HG03025 (cell line): ENCODE measurements around the gene TFR2.

ENCODE experiments used
- ATAC-seq: cut with Tn5 transposase; IDR thresholded peaks from one replicate; pipeline ENCODE4 v1.9.1; 2021; ENCODE audit warnings: mild to moderate bottlenecking, moderate library complexity; ENCODE audit not compliant: unreplicated experiment, low FRiP score

The TFR2 gene

GRCh38 chr7:100614308-100614861, 27.0 kb downstream of the TFR2 start:
- ATAC-seq, result no peak

DNA sequence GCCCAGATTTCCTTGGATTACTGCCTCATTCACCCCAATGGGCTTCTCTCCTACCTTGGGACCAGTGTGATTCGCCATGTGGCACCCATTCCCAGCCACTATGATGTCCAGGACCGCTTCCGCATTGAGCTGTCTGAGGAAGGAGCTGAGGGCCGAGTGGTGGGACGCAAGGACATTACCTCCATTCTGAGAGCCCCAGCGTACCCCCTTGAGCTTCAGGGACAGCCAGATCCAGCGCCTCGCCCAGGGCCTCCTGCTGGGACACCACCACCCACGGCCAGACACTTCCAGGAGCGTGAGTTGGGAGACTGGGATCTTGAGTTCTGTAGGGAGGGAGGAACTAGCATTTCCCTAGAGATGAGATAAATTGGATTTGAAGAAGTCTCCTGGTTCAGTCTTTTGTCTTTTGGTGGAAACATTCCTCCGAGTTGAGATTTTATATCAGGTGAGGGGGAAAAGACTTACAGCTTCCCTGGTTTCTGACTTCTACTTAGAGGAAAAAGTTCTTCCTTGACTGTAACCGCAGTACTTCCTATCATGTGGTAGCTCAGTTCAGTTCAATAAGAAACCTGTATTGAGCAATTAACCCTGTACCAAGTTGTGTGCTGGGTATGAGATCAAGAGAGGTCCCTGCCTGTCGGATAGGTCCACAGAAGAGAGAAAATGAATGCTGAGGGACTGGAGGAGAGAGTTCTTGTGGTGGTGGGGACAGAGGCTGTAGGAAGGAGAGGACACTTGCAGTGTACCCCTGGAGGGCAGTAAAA, 27.8 kb downstream of the TFR2 start:
- no peak for ATAC-seq

- ATAC-seq, result no peak
Measured at GRCh38 chr7:100612730-100613390, 28.5 kb downstream of the TFR2 start.

DNA sequence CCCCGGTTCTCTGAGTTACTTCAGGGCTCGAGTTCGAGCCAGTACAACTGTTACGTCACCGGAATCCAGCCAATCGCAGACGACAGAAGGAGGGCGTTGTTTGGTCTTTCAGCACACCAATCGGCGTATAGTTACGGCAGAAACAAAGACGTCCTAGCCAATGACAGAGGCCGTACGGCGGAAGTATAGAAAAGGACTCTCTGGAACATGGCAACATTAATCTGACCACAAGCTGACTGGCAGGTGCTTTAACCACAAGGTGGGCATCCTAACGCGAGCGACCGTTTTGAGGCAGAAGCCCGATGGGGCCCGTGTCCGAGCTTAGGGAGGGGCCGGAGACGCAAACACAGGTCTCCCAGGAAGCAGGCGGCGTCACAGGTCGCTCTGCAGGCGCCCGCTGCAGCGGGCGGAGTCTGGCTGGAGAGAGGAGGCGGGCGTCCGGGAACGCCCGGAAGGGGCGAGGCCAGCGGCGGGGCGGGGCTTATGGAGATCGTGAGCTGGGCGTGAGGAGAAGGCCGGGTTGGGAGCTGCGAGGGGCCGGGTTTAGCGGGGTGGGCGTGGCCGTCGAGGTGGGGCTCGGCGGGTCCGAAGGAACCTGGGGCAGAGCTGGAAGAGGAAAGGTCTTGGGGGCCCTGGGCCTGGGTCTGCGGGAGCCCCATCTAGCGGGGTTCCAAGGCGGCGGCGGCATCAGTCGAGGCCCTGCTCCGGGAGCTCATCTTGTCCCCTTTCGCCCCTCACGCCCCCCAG, 29.2 kb downstream of the TFR2 start, which contains the start of gene MOSPD3:
MOSPD3 (plus strand) TSS at position 558 of the 747 bp plus-strand sequence. CDS start 252 bp downstream, outside the sequence.
- peak; percentile 87 for ATAC-seq

GRCh38 chr7:100609958-100610357, 31.4 kb downstream of the TFR2 start:
- ATAC-seq, result no peak

DNA sequence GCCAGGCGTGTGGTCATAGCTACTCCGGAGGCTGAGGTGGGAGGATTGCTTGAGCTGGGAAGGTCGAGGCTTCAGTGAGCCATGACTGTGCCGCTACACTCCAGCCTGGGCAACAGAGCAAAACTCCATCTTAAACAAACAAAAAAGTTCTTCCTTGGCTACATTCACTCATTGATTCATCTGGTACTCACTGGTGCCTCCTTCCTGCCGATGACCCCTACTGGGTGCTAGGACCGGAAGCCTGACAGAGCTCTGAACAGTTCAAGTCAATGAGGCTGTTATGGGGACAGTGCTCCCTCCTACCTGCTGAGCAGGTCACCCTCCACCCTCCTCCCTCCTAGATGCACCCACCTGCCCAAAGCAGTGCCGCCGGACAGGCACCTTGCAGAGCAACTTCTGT, 34.2 kb downstream of the TFR2 start:
- ATAC-seq, result no peak

GRCh38 chr7:100606313-100606712, 35.0 kb downstream of the TFR2 start:
- ATAC-seq, result no peak

GRCh38 chr7:100604976-100605911, 36.1 kb downstream of the TFR2 start:
- no peak for ATAC-seq

DNA sequence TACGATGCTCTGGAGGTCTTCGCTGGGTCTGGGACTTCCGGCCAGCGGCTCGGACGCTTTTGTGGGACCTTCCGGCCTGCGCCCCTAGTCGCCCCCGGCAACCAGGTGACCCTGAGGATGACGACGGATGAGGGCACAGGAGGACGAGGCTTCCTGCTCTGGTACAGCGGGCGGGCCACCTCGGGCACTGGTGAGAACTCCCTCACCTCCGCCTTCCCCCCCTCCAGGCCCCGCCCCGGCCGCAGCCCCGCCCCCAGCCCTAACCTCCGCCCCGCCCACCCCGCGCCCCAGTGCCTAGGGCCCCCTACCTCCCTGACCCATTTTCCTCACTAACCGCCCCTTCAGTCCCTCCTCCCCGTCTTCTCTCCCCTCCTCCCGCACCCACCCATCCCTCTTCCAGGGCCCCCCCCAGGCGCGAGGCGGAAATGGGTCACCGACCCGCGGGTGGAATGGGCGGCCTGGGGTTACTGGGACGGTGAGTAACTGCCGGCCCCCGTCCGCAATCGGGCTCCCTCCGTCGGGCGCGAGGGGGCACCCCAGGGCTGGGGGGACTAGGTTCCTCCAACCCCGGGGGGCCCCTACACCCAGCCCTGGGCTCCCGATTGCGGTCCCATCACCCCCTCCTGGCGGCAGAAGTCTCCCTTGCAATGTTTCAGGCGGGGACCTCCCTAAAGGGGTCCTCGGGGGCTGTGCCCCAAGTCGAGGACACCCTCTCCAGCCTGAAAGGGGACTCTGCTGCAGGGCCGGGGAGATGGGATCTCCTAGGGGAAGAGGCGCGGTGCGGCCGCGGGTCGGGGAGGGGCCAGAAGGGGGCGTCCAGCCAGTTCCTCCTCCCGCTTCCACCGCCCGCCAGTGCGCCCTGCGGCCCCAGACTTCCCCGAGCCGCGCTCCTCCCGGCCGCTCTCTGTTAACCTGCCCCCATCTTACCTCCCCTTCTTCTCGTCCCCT, 37.0 kb downstream of the TFR2 start:
- ATAC-seq, result peak; percentile 39

GRCh38 chr7:100603726-100604027, 37.7 kb downstream of the TFR2 start:
- ATAC-seq, result no peak

- no peak for ATAC-seq
Measured at GRCh38 chr7:100602889-100603725, 38.2 kb downstream of the TFR2 start.

DNA sequence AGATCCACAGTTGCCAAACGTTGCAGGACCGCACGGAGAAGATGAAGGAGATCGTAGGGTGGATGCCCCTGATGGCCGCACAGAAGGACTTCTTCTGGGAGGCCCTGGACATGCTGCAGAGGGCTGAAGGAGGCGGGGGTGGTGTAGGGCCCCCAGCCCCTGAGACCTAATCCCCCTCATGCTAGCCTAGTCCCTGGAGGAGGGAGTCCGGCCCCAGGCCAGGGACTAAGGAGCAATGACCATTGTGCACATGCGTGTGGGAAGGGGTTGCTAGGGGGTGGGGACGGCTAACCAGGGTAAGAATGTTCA, 40.7 kb downstream of the TFR2 start:
- ATAC-seq, result no peak

GRCh38 chr7:100599911-100600729, 41.2 kb downstream of the TFR2 start:
- ATAC-seq, result no peak

- no peak for ATAC-seq
Measured at GRCh38 chr7:100598425-100598824, 42.9 kb downstream of the TFR2 start.

GRCh38 chr7:100595188-100595587, 46.2 kb downstream of the TFR2 start:
- no peak for ATAC-seq

- no peak for ATAC-seq
Measured at GRCh38 chr7:100591596-100591995, 49.8 kb downstream of the TFR2 start.

DNA sequence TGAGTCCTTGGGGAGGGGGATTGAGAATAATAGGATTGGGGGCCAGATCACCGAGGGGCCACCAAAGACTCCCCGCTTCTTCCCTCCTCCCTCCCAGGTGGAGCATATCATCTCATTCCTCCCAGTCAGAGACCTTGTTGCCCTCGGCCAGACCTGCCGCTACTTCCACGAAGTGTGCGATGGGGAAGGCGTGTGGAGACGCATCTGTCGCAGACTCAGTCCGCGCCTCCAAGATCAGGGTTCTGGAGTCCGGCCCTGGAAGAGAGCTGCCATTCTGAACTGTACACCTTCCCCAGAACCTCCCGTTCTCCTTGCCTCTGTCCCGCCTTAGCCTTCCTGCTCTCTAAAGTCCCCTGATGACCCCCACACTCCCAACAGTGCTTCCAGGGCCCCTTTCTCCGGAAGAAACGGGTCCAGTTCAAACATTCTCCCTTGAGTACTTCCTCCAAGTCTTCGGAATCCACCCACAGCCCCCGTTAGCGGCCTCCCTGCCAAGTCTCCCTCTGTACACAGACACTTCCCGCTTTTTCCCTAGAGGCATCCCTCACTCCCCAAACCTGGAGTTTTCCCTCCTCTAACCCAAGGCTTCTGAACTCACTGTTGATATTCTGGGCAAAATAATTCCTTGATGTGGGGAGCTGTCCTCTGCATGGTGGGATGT, 51.1 kb downstream of the TFR2 start:
- ATAC-seq, result no peak
